HCT116 (cell line): ENCODE data around the gene MAP1S. TPM values are rescaled to one million over a fixed set of nuclear protein-coding genes. Genes with fewer than 3 reads are reported as not detected.
A peak's percentile ranks its signal among the peaks of the same experiment; 100 is the strongest.

Experiments used
- ATAC-seq: fragments of 200-7000 bp; cut with Tn5 transposase; 2 replicates; pipeline ENCODE4 v1.9.1; 2020; ENCODE audit warnings: mild to moderate bottlenecking, moderate library complexity
- BruUV-seq: library from RNA; stranded (reverse); fragments of 400-500 nt; replicated peaks from 2 replicates; lab custom pipeline; 2021; lab: Mats Ljungman, UMichigan
- CTCF ChIA-PET: fragments of 300-600 bp; sonication (Branson Sonifier 250); formaldehyde crosslinking; loops from one replicate; lab custom pipeline; 2021; ENCODE audit warnings: antibody characterized with exemption; lab: Charles Lee
- POLR2A ChIA-PET: fragments of 300-600, 350-600 bp; sonication (Branson Sonifier 250); formaldehyde crosslinking; loops from one replicate; lab custom pipeline; 2021; ENCODE audit warnings: antibody characterized with exemption; lab: Charles Lee
- RAD21 ChIA-PET, 2 experiments: fragments of 300-600 bp; sonication (Branson Sonifier 250); formaldehyde crosslinking; loops; one replicate each; lab custom pipeline; 2023; ENCODE audit warnings: low total read pairs in 2 of 2; ENCODE audit not compliant: uncharacterized antibody in 2 of 2, unreplicated experiment in 2 of 2, low non-redundant PET in 1 of 2; lab: Charles Lee
- DNase-seq: peaks from one replicate; pipeline ENCODE4 v3.0.0-alpha.2; 2010; ENCODE audit warnings: low read depth, low spot score
- H2AFZ ChIP-seq: fragments of 200-600 bp; shearing (Covaris generic), sonication (generic); 2 replicates; pipeline ENCODE4 v1.6.1; 2017; ENCODE audit warnings: low read depth, mixed run types, mixed read lengths, antibody characterized with exemption, low read length; ENCODE audit not compliant: poor library complexity, severe bottlenecking
- H3K27ac ChIP-seq: 2 replicates; pipeline ENCODE4 v1.5.1; 2012; ENCODE audit warnings: low read depth, low read length
- H3K27me3 ChIP-seq: fragments of 200-600 bp; sonication (generic); 2 replicates; pipeline ENCODE4 v1.6.1; 2016; ENCODE audit warnings: mixed run types, low read length, mixed read lengths; ENCODE audit not compliant: insufficient read depth
- H3K36me3 ChIP-seq, 2 experiments: fragments of 200-500 bp in 1 of 2; fragments of 200-600 bp in 1 of 2; sonication (Bioruptor generic) in 1 of 2; sonication (generic) in 1 of 2; 2 replicates each; pipeline versions ENCODE4 v1.5.1 to v1.6.1; 2014 to 2016; ENCODE audit warnings: low read length in 2 of 2, inconsistent platforms in 1 of 2, mixed read lengths in 1 of 2, mixed run types in 1 of 2; ENCODE audit not compliant: insufficient read depth in 2 of 2, control insufficient read depth in 1 of 2
- H3K4me1 ChIP-seq, 2 experiments: fragments of 200-600 bp in 1 of 2; sonication (generic) in 1 of 2; 2 replicates each; pipeline versions ENCODE4 v1.5.1 to v1.6.1; 2012 to 2017; ENCODE audit warnings: low read length in 2 of 2, inconsistent platforms in 1 of 2, mild to moderate bottlenecking in 1 of 2, mixed read lengths in 1 of 2, mixed run types in 1 of 2, moderate library complexity in 1 of 2; ENCODE audit not compliant: insufficient read depth in 2 of 2, control insufficient read depth in 1 of 2
- H3K4me2 ChIP-seq: fragments of 200-600 bp; sonication (generic); 2 replicates; pipeline ENCODE4 v1.6.1; 2017; ENCODE audit warnings: mixed run types, low read length, mixed read lengths
- H3K4me3 ChIP-seq, 2 experiments: fragments of 200-600 bp in 1 of 2; sonication (generic) in 1 of 2; replicated peaks in 1 of 2; 2 replicates each; pipeline ENCODE4 v1.5.1; 2011 to 2016; ENCODE audit warnings: low read length in 2 of 2, control low read depth in 1 of 2, low read depth in 1 of 2, mild to moderate bottlenecking in 1 of 2, mixed read lengths in 1 of 2, mixed run types in 1 of 2
- H3K79me2 ChIP-seq: fragments of 200-600 bp; sonication (generic); 2 replicates; pipeline ENCODE4 v1.6.1; 2017; ENCODE audit warnings: mild to moderate bottlenecking, mixed run types, low read length, moderate library complexity, mixed read lengths; ENCODE audit not compliant: insufficient read depth
- H3K9ac ChIP-seq: fragments of 200-600 bp; sonication (generic); 2 replicates; pipeline ENCODE4 v1.6.1; 2016; ENCODE audit warnings: low read length, mixed read lengths
- H3K9me2 ChIP-seq: fragments of 200-600 bp; sonication (generic), shearing (Covaris generic); 2 replicates; pipeline ENCODE4 v1.6.1; 2017; ENCODE audit warnings: mixed run types, mild to moderate bottlenecking, moderate library complexity; ENCODE audit not compliant: insufficient read depth
- H3K9me3 ChIP-seq, 2 experiments: fragments of 200-500 bp in 1 of 2; fragments of 200-600 bp in 1 of 2; sonication (Bioruptor generic) in 1 of 2; sonication (generic) in 1 of 2; 2 replicates each; pipeline ENCODE4 v1.6.1; 2014 to 2017; ENCODE audit warnings: low read length in 2 of 2, mixed read lengths in 2 of 2, inconsistent platforms in 1 of 2, low read depth in 1 of 2, mild to moderate bottlenecking in 1 of 2, mixed run types in 1 of 2, moderate library complexity in 1 of 2; ENCODE audit not compliant: control insufficient read depth in 1 of 2, insufficient read depth in 1 of 2
- H4K20me1 ChIP-seq: fragments of 200-600 bp; sonication (generic), shearing (Covaris generic); 2 replicates; pipeline ENCODE4 v1.6.1; 2017; ENCODE audit warnings: mixed run types, mild to moderate bottlenecking, moderate library complexity; ENCODE audit not compliant: insufficient read depth
- ATF3 ChIP-seq: IDR thresholded peaks from 2 replicates; pipeline ENCODE4 v1.6.1; 2012
- CBX3 ChIP-seq: IDR thresholded peaks from 2 replicates; pipeline ENCODE4 v1.6.1; 2012; ENCODE audit warnings: low read depth
- CTCF ChIP-seq, 3 experiments: fragments of 200-600 bp in 1 of 3; sonication (generic) in 1 of 3; IDR thresholded peaks in 2 of 3; conservative IDR thresholded peaks in 1 of 3; 2 replicates each; pipeline ENCODE4 v1.5.1; 2012 to 2017; ENCODE audit warnings: low read depth in 2 of 3, low read length in 2 of 3, antibody characterized with exemption in 1 of 3, borderline replicate concordance in 1 of 3, control low read depth in 1 of 3, mild to moderate bottlenecking in 1 of 3, mixed read lengths in 1 of 3, mixed run types in 1 of 3, moderate library complexity in 1 of 3; ENCODE audit not compliant: insufficient read depth in 1 of 3
- EGR1 ChIP-seq: IDR thresholded peaks from 2 replicates; pipeline ENCODE4 v1.6.1; 2012; ENCODE audit warnings: low read depth
- ELF1 ChIP-seq: IDR thresholded peaks from 2 replicates; pipeline ENCODE4 v1.6.1; 2012; ENCODE audit warnings: low read depth, borderline replicate concordance
- EZH2phosphoT487 ChIP-seq: fragments of 200-600 bp; IDR thresholded peaks from 2 replicates; pipeline ENCODE4 v1.6.1; 2018; ENCODE audit warnings: antibody characterized with exemption, borderline replicate concordance
- FOSL1 ChIP-seq: IDR thresholded peaks from 2 replicates; pipeline ENCODE4 v1.6.1; 2012; ENCODE audit warnings: low read depth
- JUND ChIP-seq: IDR thresholded peaks from 2 replicates; pipeline ENCODE4 v1.6.1; 2012
- MAX ChIP-seq: IDR thresholded peaks from 2 replicates; pipeline ENCODE4 v1.6.1; 2012
- POLR2A ChIP-seq: IDR thresholded peaks from 2 replicates; pipeline ENCODE4 v1.7.0; 2011; ENCODE audit warnings: borderline replicate concordance; ENCODE audit not compliant: insufficient read depth, insufficient read length; ENCODE audit errors: extremely low read depth
- POLR2AphosphoS5 ChIP-seq: IDR thresholded peaks from 2 replicates; pipeline ENCODE4 v1.6.1; 2011; ENCODE audit warnings: mild to moderate bottlenecking, low read depth, low read length, moderate library complexity
- RAD21 ChIP-seq: IDR thresholded peaks from 2 replicates; pipeline ENCODE4 v1.6.1; 2012; ENCODE audit warnings: low read depth, mild to moderate bottlenecking
- REST ChIP-seq: IDR thresholded peaks from 2 replicates; pipeline ENCODE4 v1.6.1; 2012; ENCODE audit warnings: low read depth
- SIN3A ChIP-seq: IDR thresholded peaks from 2 replicates; pipeline ENCODE4 v1.6.1; 2012; ENCODE audit warnings: low read depth
- SRF ChIP-seq: IDR thresholded peaks from 2 replicates; pipeline ENCODE4 v1.6.1; 2012; ENCODE audit warnings: low read depth
- TCF7L2 ChIP-seq: IDR thresholded peaks from 2 replicates; pipeline ENCODE4 v1.7.0; 2011; ENCODE audit warnings: borderline replicate concordance, inconsistent platforms; ENCODE audit not compliant: insufficient read depth, insufficient read length; ENCODE audit errors: extremely low read depth
- YY1 ChIP-seq: IDR thresholded peaks from 2 replicates; pipeline ENCODE4 v1.6.1; 2011; ENCODE audit warnings: low read length, low read depth, moderate library complexity, mild to moderate bottlenecking; ENCODE audit not compliant: insufficient replicate concordance; ENCODE audit errors: extremely low read depth
- ZBTB33 ChIP-seq: IDR thresholded peaks from 2 replicates; pipeline ENCODE4 v1.6.1; 2011; ENCODE audit warnings: mild to moderate bottlenecking, low read length, moderate library complexity; ENCODE audit not compliant: insufficient replicate concordance; ENCODE audit errors: extremely low read depth
- ZFX ChIP-seq: fragments of 450-650 bp; IDR thresholded peaks from 2 replicates; pipeline ENCODE4 v1.6.1; 2017
- ZNF274 ChIP-seq: fragments of 200-500 bp; sonication (Bioruptor generic); IDR thresholded peaks from 2 replicates; pipeline ENCODE4 v1.6.1; 2014; ENCODE audit warnings: mild to moderate bottlenecking, low read depth, low read length, inconsistent platforms
- intact Hi-C: fragments of 100-400 bp; cut with micrococcal nuclease; formaldehyde crosslinking; loops from 2 replicates; pipeline ENCODE4 v1.10.0; 2022
- total RNA-seq: library from RNA; stranded (reverse); gene quantifications from one replicate; pipeline ENCODE4 v1.2.1, GENCODE V29; 2021; ENCODE audit not compliant: unreplicated experiment

MAP1S gene
- total RNA-seq, 1 experiment from 2014 or later = 80.8 TPM

GRCh38 chr19:17721111-17721628, 1.9 kb downstream of the MAP1S start:
- H3K9me3 ChIP-seq = no peaks in the 10 kb centered on the region
- peaks cover 13 to 35% of the 10 kb centered on the region in 2 experiments for H3K4me1 ChIP-seq
- no peak overlapping the region for H2AFZ ChIP-seq
- no peak overlapping the region for H3K27ac ChIP-seq
- BruUV-seq = no TSS peak
- no peaks in the 10 kb centered on the region for H3K27me3 ChIP-seq
- H3K9ac ChIP-seq = no peak overlapping the region; the same call in 1 of the 2 replicates
- H4K20me1 ChIP-seq = no peaks in the 10 kb centered on the region
- intact Hi-C loops = no loop called here
- H3K9me2 ChIP-seq = no peaks in the 10 kb centered on the region
- CTCF ChIA-PET = no interaction called here
- POLR2A ChIA-PET = no interaction called here
- DNase-seq (no peak), ATAC-seq (no peak)
- peak overlapping the region; percentile 82 for H3K4me2 ChIP-seq
- H3K79me2 ChIP-seq = peaks cover 33% of the 10 kb centered on the region
- TF ChIP-seq SIN3A (no peak), CBX3 (no peak), POLR2AphosphoS5 (no peak), ELF1 (no peak), CTCF (IDR thresholded peaks at IDR 0.05 in 2 of 3, conservative IDR thresholded peaks at IDR 0.05 in 1 of 3; ENCODE audit: borderline replicate concordance in 1 of 3, insufficient read depth in 1 of 3, low read depth in 2 of 3, low read length in 2 of 3) (no peak), EGR1 (no peak), EZH2phosphoT487 (no peak), SRF (no peak), ZFX (no peak), REST (no peak), ATF3 (no peak), ZBTB33 (no peak), JUND (no peak), MAX (no peak), TCF7L2 (no peak), YY1 (no peak), RAD21 (no peak), ZNF274 (no peak), POLR2A (no peak), FOSL1 (no peak)
- RAD21 ChIA-PET = no interaction called here
- H3K4me3 ChIP-seq = peak overlapping the region; percentile 91 to 97; a peak in 2 of 4 replicates
- H3K36me3 ChIP-seq = peaks cover 4 to 14% of the 10 kb centered on the region in 2 experiments; a peak in 2 of 4 replicates
